Pancreas (tissue), 10 donors: ENCODE measurements around the gene RFT1. TPM values are rescaled to one million over a fixed set of nuclear protein-coding genes. Genes with fewer than 3 reads are reported as not detected.

Experiments
- ATAC-seq, 4 donors: fragments of 200-7000 bp; cut with Tn5 transposase; one replicate each; pipeline versions ENCODE4 v1.8.0 to v1.9.1; 2020; ENCODE audit warnings: mild to moderate bottlenecking in 4 of 4, moderate library complexity in 4 of 4
- DNase-seq, 6 donors: peaks; one replicate each; pipeline ENCODE4 v3.0.0-alpha.2; 2020
- FAIRE-seq: peaks from 2 replicates; lab custom pipeline; 2012; peaks lifted over from hg19 to GRCh38; lab: Jason Lieb, UNC
- H3K27ac ChIP-seq, 4 donors: fragments of 200-600 bp; sonication (generic); 1 replicate in 3 of 4; 2 replicates in 1 of 4; pipeline versions ENCODE4 v1.5.0 to v1.8.0; 2020
- H3K27me3 ChIP-seq, 4 donors: fragments of 200-600 bp; one replicate each; pipeline ENCODE4 v1.8.0; 2021
- H3K36me3 ChIP-seq, 3 donors: fragments of 200-600 bp; sonication (generic) in 1 of 3; one replicate each; pipeline versions ENCODE4 v1.5.0 to v1.8.0; 2020 to 2021
- H3K4me1 ChIP-seq, 3 donors: fragments of 200-600 bp; one replicate each; pipeline ENCODE4 v1.8.0; 2021
- H3K4me3 ChIP-seq, 4 donors: fragments of 200-600 bp; sonication (generic) in 2 of 4; one replicate each; pipeline versions ENCODE4 v1.5.0 to v1.8.0; 2020 to 2021
- H3K9me3 ChIP-seq, 4 donors: fragments of 200-600 bp; one replicate each; pipeline ENCODE4 v1.8.0; 2021
- CTCF ChIP-seq, 4 donors: fragments of 200-600 bp; sonication (generic) in 3 of 4; IDR thresholded peaks; one replicate each; pipeline versions ENCODE4 v1.5.0 to v1.8.0; 2021; ENCODE audit warnings: antibody characterized with exemption in 4 of 4
- WGBS, 2 donors: extraction: QIAGEN DNeasy Blood & Tissue Kit; methylation state at CpG; one replicate each; pipeline ENCODE4 v1.1.7; 2013; 5-methylcytosine and 5-hydroxymethylcytosine counted together
- intact Hi-C, 3 donors: fragments of 100-400 bp; cut with DNase I; formaldehyde crosslinking; loops; one replicate each; pipeline versions ENCODE4 v1.11.1 to v1.14.2; 2022
- polyA plus RNA-seq, 2 donors: library from polyadenylated mRNA; stranded (reverse); fragments of 200-250 nt; gene quantifications; one replicate each; pipeline ENCODE4 v1.2.3, GENCODE V29; 2013
- total RNA-seq, 6 donors: library from RNA; stranded (reverse); fragmentation: NEBNext Ultra II Directional in 4 of 6; extraction: Animal tissue kit (Norgen Biotek cat#: 25700) in 4 of 6; gene quantifications; one replicate each; pipeline versions ENCODE4 v1.2.1 to v1.2.4, GENCODE V29; 2021 to 2023
- donor health status: healthy with polysubstance abuse.
- donor health status: DM: no; HTN: no; CAD: no; lungs with moderate emphysema.
- donor health status: DM: no; HTN: no; CAD: no.
- donor health status: control.
- donor health status: control.
- donor health status: Bipolar disorder and iron deficiency.
- donor health status: DM: yes; HTN: yes; CAD: no.
- donor health status: DM: no; HTN: no; CAD: no.
- donor health status: DM: no; HTN: no; CAD: no.
- donor health status: DM: yes; HTN: yes; CAD: no.

Gene RFT1
- total and polyA plus RNA-seq, 8 donors: 6.9 to 20.4 (median 15.0) TPM

- intact Hi-C loops: no loop called here
- Histone ChIP-seq H3K27me3 (no peaks in the 10 kb centered on the region), H3K4me3 (peak overlapping the region in 2 of 4 donors; percentile 87 to 93), H3K27ac (peak overlapping the region in 2 of 4 donors; percentile 85 to 90), H3K4me1 (peaks cover 16 to 29% (median 25%) of the 10 kb centered on the region in 3 donors), H3K9me3 (no peaks in the 10 kb centered on the region), H3K36me3 (peaks cover 0 to 4% (median 0%) of the 10 kb centered on the region in 3 donors)
- TF ChIP-seq CTCF (IDR thresholded peaks at IDR 0.05): no peak
- no peak for DNase-seq
- no peak for FAIRE-seq
- 67% methylated on average over 6 of the region's 6 CpGs for WGBS, 2 donors
- no peak for ATAC-seq
These were observed 33.5 kb upstream of the RFT1 start for GRCh38 chr3:53163444-53164387.

- DNase-seq (peak in 2 of 6 donors; percentile 40 to 44), FAIRE-seq (no peak), ATAC-seq (peak in 2 of 4 donors; percentile 1)
- Histone ChIP-seq H3K36me3 (peaks cover 0 to 4% (median 0%) of the 10 kb centered on the region in 3 donors), H3K27me3 (no peaks in the 10 kb centered on the region), H3K4me3 (peak overlapping the region in 3 of 4 donors; percentile 84 to 93 (median 87)), H3K9me3 (no peaks in the 10 kb centered on the region), H3K27ac (peak overlapping the region in 2 of 4 donors; percentile 85 to 90), H3K4me1 (peaks cover 25 to 35% (median 33%) of the 10 kb centered on the region in 3 donors)
- intact Hi-C loops: no loop called here
- TF ChIP-seq CTCF (IDR thresholded peaks at IDR 0.05): no peak
- 15 to 17% methylated on average over 12 of the region's 12 CpGs for WGBS, 2 donors
These were observed 32.6 kb upstream of the RFT1 start for GRCh38 chr3:53162672-53163443.

- intact Hi-C loops: no loop called here
These were observed 31.8 kb upstream of the RFT1 start for GRCh38 chr3:53161820-53162671.

More at GRCh38 chr3:53161820-53162671, 31.8 kb upstream of the RFT1 start:
- TF ChIP-seq CTCF (IDR thresholded peaks at IDR 0.05): no peak
- Histone ChIP-seq H3K36me3 (peaks cover 0 to 4% (median 0%) of the 10 kb centered on the region in 3 donors), H3K27ac (peak overlapping the region; percentile 70 to 90 (median 86)), H3K9me3 (no peaks in the 10 kb centered on the region), H3K4me1 (peaks cover 31 to 39% (median 35%) of the 10 kb centered on the region in 3 donors), H3K4me3 (peak overlapping the region; percentile 84 to 95 (median 90)), H3K27me3 (no peaks in the 10 kb centered on the region)
- no peak for FAIRE-seq
- 4 to 7% methylated on average over 30 to 49 of the region's 49 CpGs for WGBS, 2 donors
- DNase-seq: peak in 4 of 6 donors; percentile 51 to 83 (median 70)
- ATAC-seq: no peak
